CD4-positive, alpha-beta T cell treated with Interleukin-21 for 1 hour (primary cell): ENCODE data around the gene MRTFB.

Experiments
- DNase-seq: peaks from one replicate; pipeline ENCODE4 v3.0.0-alpha.2; 2020

The MRTFB gene

DNA sequence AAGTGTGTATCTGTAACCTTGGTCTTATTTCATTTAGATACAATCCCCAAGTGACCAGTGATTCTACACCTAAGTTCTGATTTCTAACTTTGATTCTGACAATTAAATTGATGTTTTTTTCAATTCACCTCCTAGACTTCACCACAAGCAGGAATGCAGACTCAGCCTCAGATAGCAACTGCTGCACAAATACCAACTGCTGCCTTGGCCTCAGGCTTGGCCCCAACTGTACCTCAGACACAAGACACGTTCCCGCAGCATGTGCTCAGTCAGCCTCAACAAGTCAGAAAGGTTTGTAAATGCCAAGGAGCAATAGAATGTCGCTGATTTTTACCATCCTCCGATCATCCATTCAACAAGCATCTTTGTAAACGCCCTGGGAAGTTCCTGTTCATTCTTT is 177.7 kb downstream of the MRTFB start:
- DNase-seq: no peak

DNA sequence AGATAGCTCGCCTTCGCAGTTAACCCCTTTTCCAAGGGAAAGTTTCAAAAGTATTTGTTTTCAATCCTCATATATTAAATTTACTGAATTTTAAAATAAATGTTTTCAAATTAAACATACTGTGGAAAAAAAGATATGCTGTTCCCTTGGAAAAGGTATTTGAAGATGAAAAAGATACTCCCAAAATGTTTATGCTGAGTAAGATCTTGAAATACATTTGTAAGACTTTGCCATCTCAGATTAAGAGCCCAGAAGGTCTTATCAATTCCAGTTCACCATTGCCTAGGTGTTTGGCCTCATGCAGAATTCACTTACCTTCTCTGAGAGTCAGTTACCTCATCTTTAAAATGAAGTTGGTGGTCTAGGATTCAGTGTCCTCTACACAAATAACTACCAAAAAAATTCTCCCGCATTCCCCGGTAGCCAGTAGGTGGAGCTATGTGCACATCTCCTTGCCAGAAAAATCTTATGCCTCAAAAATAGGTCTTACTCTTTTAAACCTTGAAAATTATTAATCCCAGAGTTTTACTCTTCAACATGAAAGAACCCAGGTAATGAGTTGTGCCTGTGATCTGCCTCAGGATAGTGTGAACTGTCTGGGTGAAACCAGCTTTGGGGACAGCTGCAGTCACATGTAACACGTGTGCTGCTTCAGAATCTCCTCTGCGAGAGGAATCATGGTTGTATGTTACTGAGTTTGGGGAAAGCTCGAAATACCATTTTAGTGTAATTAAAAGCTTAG is 178.3 kb downstream of the MRTFB start:
- DNase-seq: peak; percentile 64

DNA sequence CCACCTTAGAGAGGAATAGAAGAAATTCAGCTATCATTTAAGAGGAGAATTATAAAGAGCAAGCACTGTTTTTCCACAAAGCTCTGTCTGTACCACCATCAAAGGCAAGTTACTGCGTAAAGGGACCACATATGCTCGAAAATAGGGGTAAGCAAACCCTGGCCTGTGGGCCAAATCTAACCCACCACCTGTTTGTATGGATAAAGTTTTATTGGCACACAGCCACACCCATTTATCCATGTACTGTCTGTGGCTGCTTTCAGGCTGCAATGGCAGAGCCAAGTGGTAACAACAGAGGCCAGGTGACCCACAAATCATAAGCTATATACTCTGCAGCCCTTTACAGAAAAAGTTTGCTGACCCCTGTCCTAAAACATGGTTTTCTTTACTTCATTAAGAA is 180.3 kb downstream of the MRTFB start:
- no peak for DNase-seq

DNA sequence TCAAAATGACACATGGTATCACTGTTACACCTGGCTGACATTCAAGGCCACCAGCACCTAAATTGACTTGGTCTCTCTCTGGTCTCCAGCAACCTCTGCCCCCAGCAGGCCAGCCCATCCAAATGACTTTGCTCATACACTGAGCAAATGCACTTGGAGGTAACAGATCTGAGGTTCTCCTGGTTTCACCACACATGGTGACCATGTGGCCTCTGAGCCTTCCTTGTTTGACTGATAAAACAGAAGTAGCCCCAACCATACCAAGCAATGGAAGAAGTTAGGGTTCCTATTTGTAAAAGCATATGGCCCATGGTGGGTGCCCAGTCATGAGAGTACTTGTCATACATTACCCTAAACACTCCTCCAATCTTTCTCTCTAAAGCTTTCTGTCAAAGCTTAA is 181.7 kb downstream of the MRTFB start:
- no peak for DNase-seq

DNA sequence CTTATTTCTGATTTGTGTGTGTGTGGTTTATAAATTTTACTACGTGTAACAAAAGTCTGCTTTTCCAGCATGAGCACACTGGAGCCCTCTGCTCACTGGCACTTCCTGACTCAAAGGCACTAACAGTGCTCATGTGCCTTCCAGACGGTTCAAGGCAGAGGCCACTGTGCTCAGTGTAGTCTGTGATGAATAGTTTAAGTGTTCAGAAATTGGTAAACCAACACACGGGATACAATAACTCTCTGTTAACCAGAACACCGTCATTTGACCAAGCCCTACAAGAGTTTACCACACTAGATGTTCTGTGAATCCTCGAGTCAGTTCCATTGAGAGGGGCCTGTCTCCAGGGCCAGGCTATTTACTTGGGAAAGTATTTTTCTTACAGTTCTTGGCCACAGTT is 191.9 kb downstream of the MRTFB start:
- DNase-seq: no peak

DNA sequence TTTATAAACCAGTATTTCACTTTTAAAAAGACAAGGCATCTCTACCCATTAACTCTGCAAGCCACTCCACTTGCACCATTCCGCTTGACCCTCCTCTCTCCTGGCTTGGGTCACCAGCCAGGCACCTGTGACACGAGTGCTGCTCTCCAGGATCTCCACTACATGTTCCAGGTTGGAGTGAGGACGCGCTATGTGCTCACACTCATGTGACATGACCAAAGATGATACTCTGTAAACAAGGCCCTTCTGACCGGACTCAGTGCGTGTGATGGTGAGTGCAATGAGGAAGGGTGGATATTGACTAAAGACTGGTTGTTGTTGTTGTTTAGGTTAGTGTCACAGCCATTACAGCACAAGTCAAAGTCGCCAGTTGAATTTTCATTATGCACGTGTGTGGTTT is 192.7 kb downstream of the MRTFB start:
- no peak for DNase-seq

DNA sequence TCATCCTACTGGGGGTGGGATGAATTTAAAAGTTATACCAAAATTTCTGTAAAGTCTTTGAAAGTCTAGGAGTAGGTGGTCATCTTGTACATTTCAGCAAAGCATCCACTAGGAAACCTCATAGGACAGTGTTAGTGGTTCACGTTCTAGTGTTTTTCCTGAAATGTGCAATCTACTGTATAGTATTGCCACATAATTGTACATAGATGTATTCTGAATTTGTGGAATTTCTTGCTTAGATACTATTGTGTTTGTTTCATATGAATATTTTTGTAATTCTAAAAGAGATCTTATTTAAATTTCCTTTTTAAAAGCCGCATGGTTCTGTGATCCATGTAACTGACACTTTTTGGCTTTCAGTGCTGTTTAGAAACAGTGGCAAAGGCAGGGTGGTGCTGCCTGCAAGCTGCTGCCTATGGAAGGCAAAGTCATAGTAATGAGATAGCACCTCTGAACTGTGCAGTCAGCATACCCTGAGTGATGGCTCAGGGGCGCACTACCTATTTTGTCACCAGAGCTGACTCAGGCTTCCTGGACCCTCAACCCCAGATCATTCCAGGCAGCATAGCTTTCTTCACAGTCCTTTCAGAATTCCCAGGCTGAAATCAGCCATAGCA is 193.3 kb downstream of the MRTFB start:
- DNase-seq: no peak

DNA sequence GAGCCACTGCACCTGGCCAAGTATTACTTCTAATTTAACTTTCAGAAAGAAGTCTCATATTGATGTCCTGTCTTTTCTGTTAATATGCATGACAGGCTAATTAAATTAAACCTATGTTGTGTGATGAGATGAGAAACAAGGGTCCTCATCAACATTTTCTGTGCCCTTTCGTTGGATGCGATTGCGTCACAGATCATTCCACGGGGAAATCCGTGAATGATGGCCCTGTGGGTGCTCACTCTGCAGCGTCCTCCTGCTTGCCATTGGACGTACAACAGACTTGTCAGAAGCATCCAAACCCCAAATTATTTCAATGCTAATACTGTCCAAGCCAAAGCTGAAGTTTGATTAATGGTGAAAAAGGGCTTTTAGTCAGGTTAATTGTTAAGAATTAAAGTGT is 197.0 kb downstream of the MRTFB start:
- no peak for DNase-seq

DNA sequence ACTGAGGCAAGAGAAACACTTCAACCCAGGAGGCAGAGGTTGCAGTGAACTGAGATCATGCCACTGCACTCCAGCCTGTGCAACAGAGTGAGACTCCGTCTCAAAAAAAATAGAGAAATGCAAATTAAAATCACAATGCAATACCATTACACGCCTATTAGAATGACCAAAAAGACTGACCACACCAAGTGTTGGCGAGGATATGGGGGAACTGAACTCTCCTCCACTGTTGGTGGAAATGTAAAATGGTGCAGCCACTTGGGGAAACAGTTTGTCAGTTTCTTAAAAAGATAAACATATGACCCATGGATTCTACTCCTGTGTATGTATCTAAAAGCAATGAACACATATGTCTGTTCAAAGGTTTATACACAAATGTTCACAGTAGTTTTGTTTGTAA is 204.8 kb downstream of the MRTFB start:
- DNase-seq: no peak

DNA sequence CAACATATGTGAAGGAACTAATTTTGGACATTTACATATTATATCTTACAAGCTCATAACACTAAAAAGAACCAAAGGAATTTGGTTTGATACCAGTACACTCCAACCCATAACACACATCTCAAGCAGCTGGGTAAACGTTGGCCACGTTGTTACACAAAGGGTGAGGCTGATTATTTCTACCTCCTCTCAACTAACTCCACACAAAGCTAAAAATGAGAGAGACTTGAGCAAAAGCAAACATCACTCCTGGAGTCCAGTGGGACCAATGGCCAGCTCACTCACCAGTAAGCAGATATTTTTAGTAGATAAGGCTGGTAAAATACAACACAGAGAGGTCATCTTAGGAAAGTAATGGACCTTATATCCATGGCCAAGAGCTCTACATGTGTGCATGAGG is 207.6 kb downstream of the MRTFB start:
- DNase-seq: no peak

DNA sequence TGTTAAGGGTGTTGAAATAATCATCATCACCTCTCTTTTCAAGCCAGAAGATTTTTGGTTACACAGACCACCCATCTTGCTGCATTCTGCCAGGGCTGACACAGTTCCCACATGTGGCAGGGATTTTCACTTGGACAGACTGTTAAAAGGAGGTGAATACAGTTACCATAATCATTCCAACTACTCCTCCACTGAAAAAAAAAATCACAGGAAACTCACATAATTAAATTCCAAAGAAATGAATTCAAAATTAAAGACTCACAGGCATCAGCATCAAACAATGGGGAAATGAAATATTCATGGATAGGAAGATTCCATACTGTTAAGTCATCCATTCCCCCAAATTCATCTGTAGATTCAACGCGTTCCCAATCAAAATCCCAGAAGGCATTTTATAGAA is 209.4 kb downstream of the MRTFB start:
- DNase-seq: no peak

DNA sequence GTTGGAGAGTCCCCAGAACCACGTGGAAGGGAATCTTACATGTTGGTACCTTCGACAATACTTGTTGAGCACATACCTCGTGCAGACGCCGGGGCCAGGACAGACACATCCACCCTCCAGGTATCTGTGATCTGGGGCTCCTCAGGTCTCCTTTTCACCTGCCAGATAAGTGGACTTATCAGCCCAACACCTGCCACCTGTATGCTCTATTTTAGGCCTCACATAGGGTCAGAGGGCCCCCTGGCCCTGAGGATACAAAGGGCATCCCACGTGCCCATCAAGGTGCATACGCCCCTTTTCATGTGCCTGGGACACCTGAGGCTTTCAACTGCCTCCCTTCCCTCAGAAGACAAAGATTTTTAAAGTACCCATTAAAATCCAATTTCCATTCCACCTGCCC is 212.7 kb downstream of the MRTFB start:
- DNase-seq: no peak

DNA sequence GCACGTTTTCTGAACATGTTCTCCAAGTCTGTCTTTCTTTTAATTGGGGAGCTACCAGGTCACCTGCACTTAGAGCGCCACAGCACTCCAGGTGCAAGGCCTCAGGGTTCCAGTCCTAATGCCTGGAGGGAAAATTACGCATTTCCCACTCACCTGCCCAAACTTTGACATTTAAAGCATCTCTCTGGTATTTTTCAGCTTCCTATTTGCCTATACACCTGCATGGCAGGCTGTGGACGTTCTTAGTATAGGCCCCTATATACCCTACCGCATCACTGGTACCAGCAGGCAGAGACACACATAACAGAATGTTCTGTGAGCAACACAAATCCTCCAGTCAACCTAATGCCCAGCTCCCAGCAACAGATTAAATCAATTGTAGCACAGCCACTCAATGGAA is 213.3 kb downstream of the MRTFB start:
- no peak for DNase-seq

DNA sequence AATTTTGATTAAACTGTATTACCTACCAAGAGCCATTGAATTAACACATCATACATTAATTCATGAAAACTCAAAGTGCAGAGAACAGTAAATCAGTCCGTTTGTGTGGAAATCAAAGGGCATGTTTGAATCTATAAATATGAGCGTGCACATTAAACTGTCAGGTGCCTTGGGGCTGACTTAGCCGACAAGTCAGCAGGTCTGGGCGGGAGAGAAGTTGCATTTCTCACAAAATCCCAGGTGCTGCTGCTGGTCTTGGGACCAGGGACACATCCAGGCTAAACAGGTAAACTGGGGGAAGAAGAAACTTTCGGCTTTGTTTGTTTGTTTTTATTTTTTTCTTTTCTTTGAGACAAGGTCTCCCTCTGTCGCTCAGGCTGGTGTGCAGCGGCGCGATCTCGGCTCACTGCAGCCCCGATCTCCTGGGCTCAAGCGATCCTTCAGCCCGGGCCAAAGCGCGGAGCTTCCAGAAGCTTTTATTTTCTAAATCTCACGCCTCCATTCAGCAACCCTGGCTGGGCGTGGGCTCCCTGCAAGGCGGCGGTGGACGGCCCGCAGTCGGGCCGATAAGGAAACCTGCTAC is 213.9 kb downstream of the MRTFB start:
- DNase-seq: no peak

DNA sequence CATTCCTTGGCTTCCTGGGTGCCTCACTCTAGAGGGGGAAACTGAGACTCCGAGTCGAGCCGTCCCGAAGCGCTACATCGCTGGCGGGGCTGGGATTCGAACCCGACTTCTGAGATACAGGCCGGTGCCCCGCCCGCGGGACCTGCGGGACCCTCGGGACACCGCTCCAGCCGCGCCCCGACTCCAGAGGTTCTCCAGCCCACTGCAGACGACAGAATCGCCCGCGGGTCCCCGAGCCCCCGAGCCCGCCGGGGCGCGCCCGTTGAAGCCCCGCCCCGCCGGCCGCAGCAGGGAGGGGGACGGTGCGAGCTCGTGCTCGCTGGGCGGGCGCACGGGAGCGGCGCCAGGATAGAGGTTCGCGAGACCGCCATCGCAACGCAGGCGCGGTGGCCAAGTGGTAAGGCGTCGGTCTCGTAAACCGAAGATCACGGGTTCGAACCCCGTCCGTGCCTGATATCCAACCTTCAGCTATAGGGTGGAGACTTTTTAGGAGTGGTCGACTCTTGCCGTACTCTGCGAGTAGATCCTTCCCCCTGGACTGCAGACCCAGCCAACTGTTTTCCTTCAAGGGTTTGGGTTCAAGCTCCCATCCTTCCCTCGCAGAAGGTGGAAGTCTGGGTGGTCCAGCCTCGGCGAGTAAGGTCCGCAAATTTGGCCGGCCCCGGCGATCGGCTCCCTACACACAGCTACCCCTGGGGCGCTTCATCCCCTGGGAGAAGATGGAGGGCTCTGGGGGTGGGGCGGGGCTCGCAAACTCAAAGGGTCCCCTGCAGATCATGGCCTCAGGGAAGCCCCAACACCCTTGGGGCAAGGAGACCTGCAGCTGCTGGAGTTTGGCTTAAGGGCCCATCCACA is 214.6 kb downstream of the MRTFB start:
- DNase-seq: peak; percentile 95

DNA sequence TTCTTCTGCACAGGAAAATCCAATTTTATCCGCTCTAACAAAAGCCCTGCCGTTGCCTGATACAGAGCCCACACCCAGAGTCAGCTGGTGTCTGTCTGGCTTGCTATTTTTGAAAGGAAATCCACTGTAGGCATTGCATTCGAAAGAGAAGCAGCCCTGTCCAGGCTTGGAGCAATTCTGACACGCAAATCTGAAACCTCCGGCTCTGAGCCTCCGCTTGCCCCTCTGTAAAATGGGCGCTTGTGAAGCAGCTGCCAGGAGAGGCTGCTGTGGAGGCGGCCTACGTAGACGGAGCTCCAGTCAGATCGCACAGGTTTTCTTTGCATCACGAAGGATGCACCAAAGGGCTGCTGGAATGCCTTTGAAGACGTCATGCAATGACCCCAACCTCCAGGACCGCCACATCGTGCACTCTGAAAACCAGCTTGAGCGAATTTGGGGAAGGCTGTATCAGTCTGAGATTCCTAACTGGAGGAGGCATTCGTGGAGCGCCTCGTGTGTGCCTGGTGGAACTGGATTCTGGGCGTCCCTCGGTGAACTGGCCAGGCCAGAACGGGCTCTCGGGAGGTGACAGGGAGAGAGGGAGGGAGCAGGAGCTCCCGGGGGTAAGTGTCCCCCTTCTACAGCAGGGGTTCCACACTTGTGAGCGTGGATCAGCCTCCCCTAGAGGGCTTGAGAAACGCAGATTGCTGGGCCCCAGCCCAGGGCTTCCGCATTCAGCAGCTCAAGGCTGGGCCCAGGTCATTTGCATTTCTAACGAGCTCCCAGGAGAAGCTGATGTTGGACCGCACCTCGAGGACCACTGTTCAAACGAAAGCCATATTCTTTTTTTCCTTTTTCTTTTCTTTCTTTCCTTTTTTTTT is 215.5 kb downstream of the MRTFB start:
- peak; percentile 55 for DNase-seq

DNA sequence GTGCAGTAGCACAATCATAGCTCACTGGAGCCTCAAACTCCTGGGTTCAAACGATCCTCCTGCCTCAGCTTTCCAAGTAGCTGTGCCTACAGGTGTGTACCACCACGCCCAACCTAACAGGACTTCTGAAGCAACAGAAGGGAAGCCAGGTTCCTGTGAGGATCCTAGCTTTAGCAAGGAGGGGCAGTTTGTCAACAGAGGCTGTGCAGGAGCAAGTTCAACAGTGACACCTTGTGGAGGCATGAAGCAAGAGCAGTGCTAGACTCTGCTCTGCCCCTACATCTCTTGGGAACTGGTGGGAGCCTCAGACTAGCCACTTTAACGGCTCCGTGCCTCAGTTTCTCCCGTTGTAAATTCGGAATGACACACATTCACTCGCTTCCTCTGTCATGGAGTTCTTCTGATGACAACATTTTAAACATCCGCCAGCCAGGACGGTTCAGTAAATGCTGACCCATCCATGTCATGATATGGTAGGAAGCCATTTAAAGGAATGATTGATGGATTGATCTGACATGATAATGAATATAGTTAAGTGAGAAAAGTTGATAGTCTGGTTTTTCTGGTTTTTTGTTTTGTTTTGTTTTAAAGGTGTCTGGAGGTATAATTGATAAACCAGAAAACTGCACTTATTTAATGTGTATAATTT is 218.7 kb downstream of the MRTFB start:
- peak; percentile 46 for DNase-seq

DNA sequence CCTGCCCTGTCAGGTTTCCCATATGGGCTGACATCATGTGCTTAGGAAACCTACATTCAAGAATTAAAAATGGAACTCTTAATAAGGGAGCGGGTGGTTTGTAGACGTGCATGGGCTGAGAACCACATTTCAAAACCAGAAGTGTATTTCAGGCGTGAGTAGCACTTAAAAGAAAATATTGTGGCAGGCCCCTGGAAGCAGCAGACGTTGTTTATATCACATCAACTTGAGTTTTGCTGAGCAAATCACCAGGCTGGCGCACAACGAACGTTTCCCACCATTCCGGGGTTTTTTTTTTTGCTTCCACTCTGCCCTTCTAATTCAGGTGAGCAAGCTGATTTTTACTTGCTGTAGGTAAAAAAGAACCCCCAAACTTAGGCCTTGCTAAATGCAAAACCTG is 220.2 kb downstream of the MRTFB start:
- no peak for DNase-seq

DNA sequence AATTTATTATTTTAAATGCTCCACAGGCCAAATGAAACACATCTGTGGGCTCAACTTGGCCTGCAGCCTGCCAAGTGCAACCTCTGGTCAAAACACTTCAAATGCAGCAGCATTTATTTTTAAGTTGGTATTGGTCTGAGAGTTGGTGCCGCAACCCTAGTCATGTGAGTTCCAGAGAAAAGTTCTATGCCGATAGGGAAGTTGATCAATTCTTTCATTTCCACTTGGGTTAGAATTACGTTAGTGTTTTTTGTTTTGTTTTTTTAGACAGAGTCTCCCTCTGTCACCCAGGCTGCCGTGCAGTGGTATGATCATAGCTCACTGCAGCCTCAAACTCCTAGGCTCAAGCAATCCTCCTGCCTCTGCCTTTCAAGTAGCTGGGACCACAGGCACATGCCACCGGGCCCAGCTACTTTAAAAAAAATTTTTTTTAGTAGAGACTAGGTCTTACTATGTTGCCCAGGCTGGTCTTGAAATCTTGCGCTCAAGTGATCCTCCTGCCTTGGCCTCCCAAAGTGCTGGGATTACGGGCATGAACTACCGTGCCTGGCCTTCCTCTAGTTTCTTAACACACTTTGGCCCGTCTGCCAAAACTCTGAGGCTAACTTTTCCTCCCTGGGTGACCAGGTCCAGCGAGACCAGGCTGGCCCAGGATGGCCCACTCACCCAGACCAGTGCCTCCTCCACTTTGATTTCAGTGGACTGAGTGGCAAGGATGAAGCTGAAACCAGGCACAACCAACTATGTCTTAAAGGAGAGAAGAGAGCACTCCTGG is 221.1 kb downstream of the MRTFB start:
- no peak for DNase-seq

DNA sequence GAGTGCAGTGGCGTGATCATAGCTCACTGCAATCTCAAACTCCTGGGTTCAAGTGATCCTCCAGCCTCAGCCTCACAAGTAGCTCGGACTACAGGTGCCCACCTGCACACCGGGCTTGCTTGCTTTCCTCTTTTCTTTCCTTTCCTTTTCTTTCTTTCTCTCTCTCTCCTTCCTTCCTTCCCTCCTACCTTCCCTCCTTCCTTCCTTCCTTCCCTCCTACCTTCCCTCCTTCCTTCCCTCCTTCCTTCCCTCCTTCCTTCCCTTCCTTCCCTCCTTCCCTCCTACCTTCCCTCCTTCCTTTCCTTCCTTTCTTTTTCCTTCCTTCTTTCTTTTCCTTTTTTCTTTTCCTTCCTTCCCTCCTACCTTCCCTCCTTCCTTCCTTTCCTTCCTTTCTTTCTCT is 225.5 kb downstream of the MRTFB start:
- DNase-seq: no peak

DNA sequence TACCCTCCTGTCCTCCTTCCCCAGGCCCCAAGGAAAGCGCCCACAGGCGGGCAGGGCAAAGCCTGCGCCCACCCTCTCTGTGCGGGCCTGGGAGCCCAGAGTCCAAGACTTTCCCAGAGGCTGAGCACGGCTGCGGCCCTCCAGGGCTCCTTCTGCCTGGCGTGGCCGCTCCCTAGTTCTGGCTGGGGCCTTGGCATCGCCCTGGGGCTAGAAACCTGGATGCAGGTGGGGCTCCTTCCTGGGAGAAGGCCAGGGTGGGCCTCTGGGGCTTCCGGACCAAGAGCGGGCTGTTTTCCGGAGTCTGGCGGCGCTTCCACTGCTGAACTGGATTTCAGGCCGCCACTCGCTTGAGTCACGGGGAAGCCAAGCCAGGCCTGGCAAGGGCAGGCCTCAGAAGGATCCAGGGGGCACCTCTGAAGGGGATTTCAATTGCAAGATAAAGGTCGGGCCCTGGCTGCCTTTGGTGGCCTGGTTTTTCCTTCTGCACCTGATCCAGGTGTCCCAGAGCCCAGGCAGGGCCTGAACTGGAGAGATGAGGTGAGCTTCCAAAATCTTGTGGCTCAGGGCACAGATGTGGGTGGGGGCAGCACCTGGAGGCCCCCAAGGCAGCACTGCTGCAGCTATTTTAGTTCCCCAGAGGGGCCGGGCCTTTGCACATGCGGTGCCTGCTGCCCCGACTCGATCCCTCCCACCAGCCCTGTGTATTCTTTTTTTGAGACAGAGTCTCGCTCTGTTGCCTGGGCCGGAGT is 227.4 kb downstream of the MRTFB start:
- no peak for DNase-seq
